HCT116 (cell line): ENCODE data around the gene SEMA6D. TPM values are rescaled to one million over a fixed set of nuclear protein-coding genes. Genes with fewer than 3 reads are reported as not detected.

ENCODE experiments used
- ATAC-seq: fragments of 200-7000 bp; cut with Tn5 transposase; 2 replicates; pipeline ENCODE4 v1.9.1; 2020; ENCODE audit warnings: mild to moderate bottlenecking, moderate library complexity
- BruUV-seq: library from RNA; stranded (reverse); fragments of 400-500 nt; replicated peaks from 2 replicates; lab custom pipeline; 2021; lab: Mats Ljungman, UMichigan
- CTCF ChIA-PET: fragments of 300-600 bp; sonication (Branson Sonifier 250); formaldehyde crosslinking; loops from one replicate; lab custom pipeline; 2021; ENCODE audit warnings: antibody characterized with exemption; lab: Charles Lee
- POLR2A ChIA-PET: fragments of 300-600, 350-600 bp; sonication (Branson Sonifier 250); formaldehyde crosslinking; loops from one replicate; lab custom pipeline; 2021; ENCODE audit warnings: antibody characterized with exemption; lab: Charles Lee
- RAD21 ChIA-PET, 2 experiments: fragments of 300-600 bp; sonication (Branson Sonifier 250); formaldehyde crosslinking; loops; one replicate each; lab custom pipeline; 2023; ENCODE audit warnings: low total read pairs in 2 of 2; ENCODE audit not compliant: uncharacterized antibody in 2 of 2, unreplicated experiment in 2 of 2, low non-redundant PET in 1 of 2; lab: Charles Lee
- DNase-seq: peaks from one replicate; pipeline ENCODE4 v3.0.0-alpha.2; 2010; ENCODE audit warnings: low read depth, low spot score
- H2AFZ ChIP-seq: fragments of 200-600 bp; shearing (Covaris generic), sonication (generic); 2 replicates; pipeline ENCODE4 v1.6.1; 2017; ENCODE audit warnings: low read depth, mixed run types, mixed read lengths, antibody characterized with exemption, low read length; ENCODE audit not compliant: poor library complexity, severe bottlenecking
- H3K27ac ChIP-seq: 2 replicates; pipeline ENCODE4 v1.5.1; 2012; ENCODE audit warnings: low read depth, low read length
- H3K27me3 ChIP-seq: fragments of 200-600 bp; sonication (generic); 2 replicates; pipeline ENCODE4 v1.6.1; 2016; ENCODE audit warnings: mixed run types, low read length, mixed read lengths; ENCODE audit not compliant: insufficient read depth
- H3K36me3 ChIP-seq, 2 experiments: fragments of 200-500 bp in 1 of 2; fragments of 200-600 bp in 1 of 2; sonication (Bioruptor generic) in 1 of 2; sonication (generic) in 1 of 2; 2 replicates each; pipeline versions ENCODE4 v1.5.1 to v1.6.1; 2014 to 2016; ENCODE audit warnings: low read length in 2 of 2, inconsistent platforms in 1 of 2, mixed read lengths in 1 of 2, mixed run types in 1 of 2; ENCODE audit not compliant: insufficient read depth in 2 of 2, control insufficient read depth in 1 of 2
- H3K4me1 ChIP-seq, 2 experiments: fragments of 200-600 bp in 1 of 2; sonication (generic) in 1 of 2; 2 replicates each; pipeline versions ENCODE4 v1.5.1 to v1.6.1; 2012 to 2017; ENCODE audit warnings: low read length in 2 of 2, inconsistent platforms in 1 of 2, mild to moderate bottlenecking in 1 of 2, mixed read lengths in 1 of 2, mixed run types in 1 of 2, moderate library complexity in 1 of 2; ENCODE audit not compliant: insufficient read depth in 2 of 2, control insufficient read depth in 1 of 2
- H3K4me2 ChIP-seq: fragments of 200-600 bp; sonication (generic); 2 replicates; pipeline ENCODE4 v1.6.1; 2017; ENCODE audit warnings: mixed run types, low read length, mixed read lengths
- H3K4me3 ChIP-seq, 2 experiments: fragments of 200-600 bp in 1 of 2; sonication (generic) in 1 of 2; replicated peaks in 1 of 2; 2 replicates each; pipeline ENCODE4 v1.5.1; 2011 to 2016; ENCODE audit warnings: low read length in 2 of 2, control low read depth in 1 of 2, low read depth in 1 of 2, mild to moderate bottlenecking in 1 of 2, mixed read lengths in 1 of 2, mixed run types in 1 of 2
- H3K79me2 ChIP-seq: fragments of 200-600 bp; sonication (generic); 2 replicates; pipeline ENCODE4 v1.6.1; 2017; ENCODE audit warnings: mild to moderate bottlenecking, mixed run types, low read length, moderate library complexity, mixed read lengths; ENCODE audit not compliant: insufficient read depth
- H3K9ac ChIP-seq: fragments of 200-600 bp; sonication (generic); 2 replicates; pipeline ENCODE4 v1.6.1; 2016; ENCODE audit warnings: low read length, mixed read lengths
- H3K9me2 ChIP-seq: fragments of 200-600 bp; sonication (generic), shearing (Covaris generic); 2 replicates; pipeline ENCODE4 v1.6.1; 2017; ENCODE audit warnings: mixed run types, mild to moderate bottlenecking, moderate library complexity; ENCODE audit not compliant: insufficient read depth
- H3K9me3 ChIP-seq, 2 experiments: fragments of 200-500 bp in 1 of 2; fragments of 200-600 bp in 1 of 2; sonication (Bioruptor generic) in 1 of 2; sonication (generic) in 1 of 2; 2 replicates each; pipeline ENCODE4 v1.6.1; 2014 to 2017; ENCODE audit warnings: low read length in 2 of 2, mixed read lengths in 2 of 2, inconsistent platforms in 1 of 2, low read depth in 1 of 2, mild to moderate bottlenecking in 1 of 2, mixed run types in 1 of 2, moderate library complexity in 1 of 2; ENCODE audit not compliant: control insufficient read depth in 1 of 2, insufficient read depth in 1 of 2
- H4K20me1 ChIP-seq: fragments of 200-600 bp; sonication (generic), shearing (Covaris generic); 2 replicates; pipeline ENCODE4 v1.6.1; 2017; ENCODE audit warnings: mixed run types, mild to moderate bottlenecking, moderate library complexity; ENCODE audit not compliant: insufficient read depth
- CBX3 ChIP-seq: IDR thresholded peaks from 2 replicates; pipeline ENCODE4 v1.6.1; 2012; ENCODE audit warnings: low read depth
- CTCF ChIP-seq, 3 experiments: fragments of 200-600 bp in 1 of 3; sonication (generic) in 1 of 3; IDR thresholded peaks in 2 of 3; conservative IDR thresholded peaks in 1 of 3; 2 replicates each; pipeline ENCODE4 v1.5.1; 2012 to 2017; ENCODE audit warnings: low read depth in 2 of 3, low read length in 2 of 3, antibody characterized with exemption in 1 of 3, borderline replicate concordance in 1 of 3, control low read depth in 1 of 3, mild to moderate bottlenecking in 1 of 3, mixed read lengths in 1 of 3, mixed run types in 1 of 3, moderate library complexity in 1 of 3; ENCODE audit not compliant: insufficient read depth in 1 of 3
- ELF1 ChIP-seq: IDR thresholded peaks from 2 replicates; pipeline ENCODE4 v1.6.1; 2012; ENCODE audit warnings: low read depth, borderline replicate concordance
- MAX ChIP-seq: IDR thresholded peaks from 2 replicates; pipeline ENCODE4 v1.6.1; 2012
- RAD21 ChIP-seq: IDR thresholded peaks from 2 replicates; pipeline ENCODE4 v1.6.1; 2012; ENCODE audit warnings: low read depth, mild to moderate bottlenecking
- REST ChIP-seq: IDR thresholded peaks from 2 replicates; pipeline ENCODE4 v1.6.1; 2012; ENCODE audit warnings: low read depth
- SP1 ChIP-seq: IDR thresholded peaks from 2 replicates; pipeline ENCODE4 v1.6.1; 2012; ENCODE audit warnings: low read depth
- SRF ChIP-seq: IDR thresholded peaks from 2 replicates; pipeline ENCODE4 v1.6.1; 2012; ENCODE audit warnings: low read depth
- YY1 ChIP-seq: IDR thresholded peaks from 2 replicates; pipeline ENCODE4 v1.6.1; 2011; ENCODE audit warnings: low read length, low read depth, moderate library complexity, mild to moderate bottlenecking; ENCODE audit not compliant: insufficient replicate concordance; ENCODE audit errors: extremely low read depth
- ZFX ChIP-seq: fragments of 450-650 bp; IDR thresholded peaks from 2 replicates; pipeline ENCODE4 v1.6.1; 2017
- ZNF274 ChIP-seq: fragments of 200-500 bp; sonication (Bioruptor generic); IDR thresholded peaks from 2 replicates; pipeline ENCODE4 v1.6.1; 2014; ENCODE audit warnings: mild to moderate bottlenecking, low read depth, low read length, inconsistent platforms
- intact Hi-C: fragments of 100-400 bp; cut with micrococcal nuclease; formaldehyde crosslinking; loops from 2 replicates; pipeline ENCODE4 v1.10.0; 2022
- total RNA-seq: library from RNA; stranded (reverse); gene quantifications from one replicate; pipeline ENCODE4 v1.2.1, GENCODE V29; 2021; ENCODE audit not compliant: unreplicated experiment

SEMA6D gene
- total RNA-seq, 1 experiment from 2014 or later, result 0.02 TPM

GRCh38 chr15:47769166-47769565, 51.9 kb downstream of the SEMA6D start (continued):
- TF ChIP-seq CTCF (IDR thresholded peaks at IDR 0.05 in 2 of 3, conservative IDR thresholded peaks at IDR 0.05 in 1 of 3; ENCODE audit: borderline replicate concordance in 1 of 3, insufficient read depth in 1 of 3, low read depth in 2 of 3, low read length in 2 of 3), result no peak
- TF ChIP-seq SRF, result no peak
- TF ChIP-seq RAD21, result no peak
- TF ChIP-seq YY1, result no peak
- no peak for TF ChIP-seq ZNF274

- POLR2A ChIA-PET, result no interaction called here
- H3K9me2 ChIP-seq, result no peaks in the 10 kb centered on the region
- ATAC-seq, result no peak
These were observed 55.8 kb downstream of the SEMA6D start for GRCh38 chr15:47773143-47773542.

More at GRCh38 chr15:47773143-47773542, 55.8 kb downstream of the SEMA6D start:
- Histone ChIP-seq H3K79me2 (no peaks in the 10 kb centered on the region), H3K9ac (no peak overlapping the region), H3K4me2 (no peak overlapping the region), H3K4me1 (no peaks in the 10 kb centered on the region; a peak in 1 of 4 replicates), H3K36me3 (no peaks in the 10 kb centered on the region), H4K20me1 (no peaks in the 10 kb centered on the region), H2AFZ (no peak overlapping the region), H3K27ac (no peak overlapping the region), H3K9me3 (peaks cover 5 to 18% of the 10 kb centered on the region in 2 experiments; a peak in 2 of 4 replicates), H3K27me3 (no peaks in the 10 kb centered on the region), H3K4me3 (no peak overlapping the region)
- BruUV-seq, result no TSS peak
- intact Hi-C loops, result no loop called here
- CTCF ChIA-PET, result no interaction called here
- no peak for DNase-seq
- RAD21 ChIA-PET, result no interaction called here
- TF ChIP-seq ZFX (no peak), RAD21 (no peak), REST (no peak), SP1 (no peak), CBX3 (no peak), ZNF274 (no peak), MAX (no peak), ELF1 (no peak)
